Measurements from ENCODE around the gene UBAP2L.

DNA sequence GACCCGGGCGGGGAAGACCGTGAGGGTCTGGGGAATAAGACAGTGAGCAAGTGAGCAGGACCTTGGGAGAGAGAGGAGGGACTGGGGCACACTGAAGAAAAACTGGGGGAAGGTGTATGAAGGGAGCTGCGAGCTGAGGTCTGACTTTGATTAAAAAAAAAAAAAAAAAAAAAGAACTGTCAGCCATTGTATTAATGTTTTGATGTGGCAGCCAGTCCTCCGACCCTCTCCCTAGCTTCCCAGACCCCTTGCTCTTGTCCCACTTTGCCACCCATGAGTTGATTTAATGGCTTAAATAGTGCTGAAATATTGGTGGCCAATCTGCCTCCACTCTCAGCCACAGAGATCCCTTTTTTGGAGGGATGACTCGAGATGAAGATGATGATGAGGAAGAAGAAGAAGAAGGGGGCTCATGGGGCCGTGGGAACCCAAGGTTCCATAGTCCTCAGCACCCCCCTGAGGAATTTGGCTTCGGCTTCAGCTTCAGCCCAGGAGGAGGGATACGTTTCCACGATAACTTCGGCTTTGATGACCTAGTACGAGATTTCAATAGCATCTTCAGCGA is 52.3 kb downstream of the UBAP2L start:
- TF ChIP-seq EP300 (IDR thresholded peaks at IDR 0.05) = no peak
- TF ChIP-seq, protein P1, sequence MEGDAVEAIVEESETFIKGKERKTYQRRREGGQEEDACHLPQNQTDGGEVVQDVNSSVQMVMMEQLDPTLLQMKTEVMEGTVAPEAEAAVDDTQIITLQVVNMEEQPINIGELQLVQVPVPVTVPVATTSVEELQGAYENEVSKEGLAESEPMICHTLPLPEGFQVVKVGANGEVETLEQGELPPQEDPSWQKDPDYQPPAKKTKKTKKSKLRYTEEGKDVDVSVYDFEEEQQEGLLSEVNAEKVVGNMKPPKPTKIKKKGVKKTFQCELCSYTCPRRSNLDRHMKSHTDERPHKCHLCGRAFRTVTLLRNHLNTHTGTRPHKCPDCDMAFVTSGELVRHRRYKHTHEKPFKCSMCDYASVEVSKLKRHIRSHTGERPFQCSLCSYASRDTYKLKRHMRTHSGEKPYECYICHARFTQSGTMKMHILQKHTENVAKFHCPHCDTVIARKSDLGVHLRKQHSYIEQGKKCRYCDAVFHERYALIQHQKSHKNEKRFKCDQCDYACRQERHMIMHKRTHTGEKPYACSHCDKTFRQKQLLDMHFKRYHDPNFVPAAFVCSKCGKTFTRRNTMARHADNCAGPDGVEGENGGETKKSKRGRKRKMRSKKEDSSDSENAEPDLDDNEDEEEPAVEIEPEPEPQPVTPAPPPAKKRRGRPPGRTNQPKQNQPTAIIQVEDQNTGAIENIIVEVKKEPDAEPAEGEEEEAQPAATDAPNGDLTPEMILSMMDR (IDR thresholded peaks at IDR 0.05) = no peak
- no peak for TF ChIP-seq POLR2A (IDR thresholded peaks at IDR 0.05)
